Mesendoderm (in vitro differentiated cells): ENCODE data around the gene QKI.

Experiments
- DNase-seq: peaks from one replicate; pipeline ENCODE4 v3.0.0; 2013
- H2AK5ac ChIP-seq: 2 replicates; pipeline ENCODE4 v1.6.1; 2013; ENCODE audit warnings: low read length, inconsistent platforms
- H2BK120ac ChIP-seq: 2 replicates; pipeline ENCODE4 v1.6.1; 2013; ENCODE audit warnings: low read depth, mild to moderate bottlenecking, low read length, moderate library complexity, mixed read lengths
- H2BK15ac ChIP-seq: replicated peaks from 2 replicates; pipeline ENCODE4 v1.6.1; 2013; ENCODE audit warnings: low read depth, mild to moderate bottlenecking, moderate library complexity
- H2BK5ac ChIP-seq: 2 replicates; pipeline ENCODE4 v1.6.1; 2013; ENCODE audit warnings: low read length, inconsistent platforms
- H3K18ac ChIP-seq: 2 replicates; pipeline ENCODE4 v1.6.1; 2013; ENCODE audit warnings: mild to moderate bottlenecking, low read length, mixed read lengths
- H3K23ac ChIP-seq: one replicate; pipeline ENCODE4 v1.6.1; 2013; ENCODE audit warnings: low read length
- H3K27ac ChIP-seq: 2 replicates; pipeline ENCODE4 v1.5.1; 2013; ENCODE audit warnings: low read depth, mild to moderate bottlenecking, inconsistent platforms, low read length, moderate library complexity
- H3K27me3 ChIP-seq: 2 replicates; pipeline ENCODE4 v1.6.1; 2013; ENCODE audit warnings: low read length, control low read depth, mild to moderate bottlenecking, inconsistent platforms; ENCODE audit not compliant: insufficient read depth, poor library complexity
- H3K36me3 ChIP-seq: 2 replicates; pipeline ENCODE4 v1.6.1; 2013; ENCODE audit warnings: low read length, inconsistent platforms; ENCODE audit not compliant: control insufficient read depth, insufficient read depth
- H3K4ac ChIP-seq: one replicate; pipeline ENCODE4 v1.6.1; 2013; ENCODE audit warnings: low read depth, mild to moderate bottlenecking, low read length, moderate library complexity
- H3K4me1 ChIP-seq: 2 replicates; pipeline ENCODE4 v1.6.1; 2013; ENCODE audit warnings: low read depth, low read length, inconsistent platforms; ENCODE audit not compliant: control insufficient read depth
- H3K4me2 ChIP-seq: 2 replicates; pipeline ENCODE4 v1.6.1; 2013; ENCODE audit warnings: low read length
- H3K4me3 ChIP-seq: 2 replicates; pipeline ENCODE4 v1.5.1; 2013; ENCODE audit warnings: mild to moderate bottlenecking, low read length
- H3K56ac ChIP-seq: one replicate; pipeline ENCODE4 v1.6.1; 2013; ENCODE audit warnings: low read length
- H3K79me1 ChIP-seq: 2 replicates; pipeline ENCODE4 v1.6.1; 2013; ENCODE audit warnings: low read length, inconsistent platforms
- H3K79me2 ChIP-seq: 2 replicates; pipeline ENCODE4 v1.6.1; 2013; ENCODE audit warnings: mild to moderate bottlenecking, low read length; ENCODE audit not compliant: control insufficient read depth, insufficient read depth
- H3K9ac ChIP-seq: 2 replicates; pipeline ENCODE4 v1.6.1; 2013; ENCODE audit warnings: low read length, inconsistent platforms
- H4K5ac ChIP-seq: one replicate; pipeline ENCODE4 v1.6.1; 2013; ENCODE audit warnings: low read length
- H4K8ac ChIP-seq: one replicate; pipeline ENCODE4 v1.6.1; 2013; ENCODE audit warnings: low read depth, mild to moderate bottlenecking, control low read depth, low read length, moderate library complexity
- WGBS: extraction: QIAGEN DNeasy Blood & Tissue Kit; methylation state at CpG from one replicate; pipeline ENCODE4 v1.1.7; 2013; ENCODE audit warnings: low lambda C conversion rate, missing lambda C conversion rate; ENCODE audit not compliant: insufficient coverage; ENCODE audit errors: extremely low coverage; 5-methylcytosine and 5-hydroxymethylcytosine counted together

The QKI gene

GRCh38 chr6:163386329-163386908, 28.1 kb upstream of the QKI start:
- Histone ChIP-seq H3K36me3 (no peaks in the 10 kb centered on the region), H3K4me1 (no peaks in the 10 kb centered on the region), H3K23ac (no peak overlapping the region), H2BK120ac (no peak overlapping the region), H3K4me2 (no peak overlapping the region), H3K27ac (no peak overlapping the region), H3K4me3 (no peak overlapping the region), H4K5ac (no peak overlapping the region), H4K8ac (no peak overlapping the region), H2BK5ac (no peak overlapping the region), H3K18ac (no peak overlapping the region), H3K4ac (no peak overlapping the region), H2AK5ac (no peak overlapping the region), H3K27me3 (no peaks in the 10 kb centered on the region), H3K56ac (no peak overlapping the region), H3K79me1 (no peaks in the 10 kb centered on the region), H3K9ac (no peak overlapping the region), H3K79me2 (no peaks in the 10 kb centered on the region), H2BK15ac (no peak overlapping the region)
- no CpG with 5 or more reads among the region's 8 CpGs for WGBS
- DNase-seq = no peak

GRCh38 chr6:163387317-163387716, 27.2 kb upstream of the QKI start:
- Histone ChIP-seq H3K18ac (no peak overlapping the region), H2BK15ac (no peak overlapping the region), H3K9ac (no peak overlapping the region), H4K5ac (no peak overlapping the region), H3K27me3 (no peaks in the 10 kb centered on the region), H2BK5ac (no peak overlapping the region), H3K79me2 (no peaks in the 10 kb centered on the region), H2AK5ac (no peak overlapping the region), H4K8ac (no peak overlapping the region), H3K36me3 (no peaks in the 10 kb centered on the region), H2BK120ac (no peak overlapping the region), H3K79me1 (no peaks in the 10 kb centered on the region), H3K4ac (no peak overlapping the region), H3K27ac (no peak overlapping the region), H3K4me2 (no peak overlapping the region), H3K4me1 (no peaks in the 10 kb centered on the region), H3K56ac (no peak overlapping the region), H3K23ac (no peak overlapping the region), H3K4me3 (no peak overlapping the region)
- WGBS = no CpG with 5 or more reads among the region's 5 CpGs
- DNase-seq = no peak

GRCh38 chr6:163389354-163389753, 25.2 kb upstream of the QKI start:
- no peak overlapping the region for H3K4ac ChIP-seq
- H2AK5ac ChIP-seq = no peak overlapping the region
- H3K18ac ChIP-seq = no peak overlapping the region
- H3K27ac ChIP-seq = no peak overlapping the region
- no peak overlapping the region for H3K56ac ChIP-seq
- no CpG with 5 or more reads among the region's 4 CpGs for WGBS
- no peak overlapping the region for H4K8ac ChIP-seq
- H2BK15ac ChIP-seq = no peak overlapping the region
- H2BK5ac ChIP-seq = no peak overlapping the region
- no peak overlapping the region for H3K4me2 ChIP-seq
- H2BK120ac ChIP-seq = no peak overlapping the region
- H3K27me3 ChIP-seq = no peaks in the 10 kb centered on the region
- H3K79me1 ChIP-seq = no peaks in the 10 kb centered on the region
- H3K79me2 ChIP-seq = no peaks in the 10 kb centered on the region
- no peak for DNase-seq
- no peak overlapping the region for H4K5ac ChIP-seq
- no peak overlapping the region for H3K23ac ChIP-seq
- H3K36me3 ChIP-seq = no peaks in the 10 kb centered on the region
- H3K4me3 ChIP-seq = no peak overlapping the region
- no peaks in the 10 kb centered on the region for H3K4me1 ChIP-seq
- no peak overlapping the region for H3K9ac ChIP-seq

- H2AK5ac ChIP-seq = no peak overlapping the region
- H3K4me2 ChIP-seq = no peak overlapping the region
- H4K8ac ChIP-seq = no peak overlapping the region
- H2BK15ac ChIP-seq = no peak overlapping the region
- no peak overlapping the region for H2BK120ac ChIP-seq
- H3K79me1 ChIP-seq = no peaks in the 10 kb centered on the region
- H3K9ac ChIP-seq = no peak overlapping the region
- H4K5ac ChIP-seq = no peak overlapping the region
- no peak overlapping the region for H3K56ac ChIP-seq
- H3K23ac ChIP-seq = no peak overlapping the region
- H3K36me3 ChIP-seq = no peaks in the 10 kb centered on the region
- H3K4me1 ChIP-seq = no peaks in the 10 kb centered on the region
- WGBS = no CpG with 5 or more reads among the region's 1 CpG
- no peak overlapping the region for H3K4me3 ChIP-seq
- no peak overlapping the region for H3K27ac ChIP-seq
- no peak overlapping the region for H3K4ac ChIP-seq
- H2BK5ac ChIP-seq = no peak overlapping the region
- no peak for DNase-seq
- H3K27me3 ChIP-seq = no peaks in the 10 kb centered on the region
- no peak overlapping the region for H3K18ac ChIP-seq
- H3K79me2 ChIP-seq = no peaks in the 10 kb centered on the region
Observed at GRCh38 chr6:163390770-163391169, 23.7 kb upstream of the QKI start.

- Histone ChIP-seq H3K4me1 (no peaks in the 10 kb centered on the region), H3K36me3 (no peaks in the 10 kb centered on the region), H3K4me2 (no peak overlapping the region), H2BK5ac (no peak overlapping the region), H3K18ac (no peak overlapping the region), H4K8ac (no peak overlapping the region), H2BK120ac (no peak overlapping the region), H3K27ac (no peak overlapping the region), H3K27me3 (no peaks in the 10 kb centered on the region), H3K56ac (no peak overlapping the region), H2AK5ac (no peak overlapping the region), H3K4me3 (no peak overlapping the region), H2BK15ac (no peak overlapping the region), H3K79me2 (no peaks in the 10 kb centered on the region), H3K4ac (no peak overlapping the region), H3K79me1 (no peaks in the 10 kb centered on the region), H3K23ac (no peak overlapping the region), H3K9ac (no peak overlapping the region), H4K5ac (no peak overlapping the region)
- WGBS = no CpG with 5 or more reads among the region's 2 CpGs
- DNase-seq = no peak
Observed at GRCh38 chr6:163391985-163392384, 22.5 kb upstream of the QKI start.

GRCh38 chr6:163392533-163392932, 22.0 kb upstream of the QKI start:
- DNase-seq = peak; percentile 26
- no CpG with 5 or more reads among the region's 2 CpGs for WGBS
- no peak overlapping the region for H2BK120ac ChIP-seq
- no peak overlapping the region for H2BK15ac ChIP-seq
- H3K4me3 ChIP-seq = no peak overlapping the region
- no peak overlapping the region for H3K4ac ChIP-seq
- no peaks in the 10 kb centered on the region for H3K79me2 ChIP-seq
- H4K8ac ChIP-seq = no peak overlapping the region
- H3K56ac ChIP-seq = no peak overlapping the region
- no peak overlapping the region for H3K18ac ChIP-seq
- no peaks in the 10 kb centered on the region for H3K79me1 ChIP-seq
- H3K23ac ChIP-seq = no peak overlapping the region
- no peak overlapping the region for H3K9ac ChIP-seq
- no peak overlapping the region for H4K5ac ChIP-seq
- H3K4me1 ChIP-seq = no peaks in the 10 kb centered on the region
- no peaks in the 10 kb centered on the region for H3K27me3 ChIP-seq
- H3K4me2 ChIP-seq = no peak overlapping the region
- no peak overlapping the region for H3K27ac ChIP-seq
- no peak overlapping the region for H2AK5ac ChIP-seq
- no peak overlapping the region for H2BK5ac ChIP-seq
- no peaks in the 10 kb centered on the region for H3K36me3 ChIP-seq
